D341Med (cell line): ENCODE data around the gene FIBIN.
"Not testable (repeated sequence)": the region's sequence is repeated elsewhere in the genome, so short reads cannot be mapped to it uniquely, and the experiment has no call there.

ENCODE experiments used
- DNase-seq: peaks from one replicate; pipeline ENCODE4 v3.0.0; 2012; ENCODE audit warnings: low spot score

FIBIN gene

GRCh38 chr11:26993965-26994457 is at the start of gene FIBIN:
FIBIN (plus strand) TSS chr11:26994112; CDS start chr11:26994527, 415 bp downstream.
- peak; percentile 19 for DNase-seq

DNA sequence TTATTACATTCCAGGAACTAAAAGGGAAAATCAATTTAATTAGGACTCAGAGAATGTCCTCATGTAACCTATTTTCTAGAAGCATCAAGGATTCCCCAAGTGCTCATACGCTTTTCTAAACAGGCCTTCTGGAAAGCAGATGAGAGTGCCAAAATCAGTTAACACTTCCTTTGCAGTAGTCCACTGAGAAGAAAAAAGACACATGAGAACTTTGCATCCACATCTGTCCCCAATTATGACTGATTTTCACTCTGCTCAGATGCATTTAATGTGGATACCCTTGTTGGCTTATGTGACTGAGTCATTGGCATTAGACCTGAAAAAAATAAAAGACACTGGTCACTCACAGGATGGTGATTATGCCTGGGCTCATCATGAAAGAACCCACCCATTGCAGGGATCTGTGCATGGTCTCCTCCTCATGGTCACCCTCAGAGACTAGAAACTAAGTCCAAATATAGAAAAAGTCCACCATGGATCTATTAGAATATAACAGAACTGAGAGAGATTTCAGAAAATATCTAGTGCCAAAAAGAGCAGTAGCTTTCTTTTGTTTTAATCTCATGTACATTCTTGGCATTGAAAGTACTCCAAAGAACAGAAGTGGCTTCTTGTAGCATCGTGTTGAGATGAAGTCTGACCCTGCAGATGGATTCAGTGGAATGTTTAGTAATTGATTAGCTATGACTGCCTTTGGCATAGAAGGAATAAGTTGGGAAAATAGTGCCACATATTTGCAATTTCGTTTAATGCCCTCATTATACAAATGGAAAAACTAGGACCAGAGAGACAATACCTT is 48.8 kb upstream of the FIBIN start:
- DNase-seq: no peak

DNA sequence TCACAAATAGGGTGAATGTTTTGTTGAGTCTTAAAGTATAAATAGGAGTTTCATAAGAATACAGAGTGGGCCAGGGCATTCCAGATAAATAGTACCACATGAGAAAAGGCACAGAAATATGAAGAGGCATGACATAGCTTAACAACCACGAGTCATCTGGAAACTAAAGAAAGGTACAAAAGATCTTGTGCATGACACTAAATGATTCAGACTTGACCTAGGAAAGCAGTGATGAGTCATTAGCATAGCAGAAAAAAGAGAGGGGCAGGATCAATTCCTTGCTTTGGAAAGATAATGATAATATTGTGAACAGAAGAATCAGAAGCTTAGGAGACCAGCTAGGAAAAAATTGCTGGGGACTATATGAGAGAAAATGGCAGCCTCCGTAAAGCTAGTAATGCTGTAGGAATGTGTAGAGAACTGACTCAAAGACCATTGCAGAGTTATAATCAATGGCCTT is 47.6 kb upstream of the FIBIN start:
- no peak for DNase-seq

GRCh38 chr11:26947379-26947844 is 46.5 kb upstream of the FIBIN start:
- no peak for DNase-seq

GRCh38 chr11:26947904-26948639 is 45.8 kb upstream of the FIBIN start:
- no peak for DNase-seq

- no peak for DNase-seq
Measured at GRCh38 chr11:26948881-26949280, 45.0 kb upstream of the FIBIN start.

DNA sequence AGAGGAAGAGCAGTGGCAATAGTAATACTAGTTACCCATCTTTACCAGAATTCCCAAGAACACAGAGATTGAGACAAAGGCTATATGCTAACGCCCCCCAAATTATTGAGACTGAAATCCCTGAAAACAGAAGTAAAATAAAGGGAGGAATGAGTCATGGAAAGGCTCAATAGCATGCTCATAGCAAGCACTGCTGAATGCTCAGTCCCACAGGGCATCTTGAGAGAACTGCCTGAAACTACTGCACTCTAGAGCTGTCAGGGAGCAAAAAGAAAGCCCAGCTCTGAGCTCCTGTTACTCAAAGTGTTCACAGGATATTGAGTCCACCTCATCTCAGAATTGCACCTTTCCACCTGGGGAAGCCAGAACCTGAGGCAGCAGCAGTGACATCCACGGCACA is 44.1 kb upstream of the FIBIN start:
- DNase-seq: no peak

GRCh38 chr11:26950260-26950719 is 43.6 kb upstream of the FIBIN start:
- DNase-seq: no peak

DNA sequence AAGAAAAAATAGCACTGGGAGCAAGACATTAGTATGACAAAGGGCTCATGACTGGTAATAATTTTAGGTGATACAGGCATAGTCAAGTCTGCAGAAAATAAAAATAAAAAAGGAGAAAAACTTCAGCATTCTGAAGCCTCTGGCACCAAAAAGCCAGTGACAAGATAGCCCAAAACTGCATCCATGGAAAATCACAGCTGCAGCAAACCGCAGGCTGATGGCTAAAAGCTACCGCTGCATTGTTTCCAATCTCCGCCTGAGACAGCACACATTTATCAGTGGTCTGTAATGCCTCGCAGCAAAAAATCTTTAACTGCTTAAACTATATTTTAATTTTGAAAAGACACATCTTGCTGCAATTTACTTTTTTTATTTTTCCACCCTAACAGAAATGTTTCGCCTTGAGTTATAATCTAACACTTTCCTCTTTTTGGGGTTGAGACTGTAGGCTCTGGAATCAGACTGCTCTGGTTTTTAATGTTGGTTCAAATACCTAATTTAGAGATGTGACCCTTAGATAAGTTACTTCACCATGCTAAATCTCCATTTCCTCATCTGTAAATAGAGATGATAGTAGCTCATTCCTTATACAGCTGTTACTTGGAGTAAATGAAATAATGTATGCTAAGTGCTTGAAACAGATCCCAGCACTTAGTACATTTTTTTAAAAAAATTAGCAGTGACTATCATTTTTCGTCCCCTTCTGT is 42.0 kb upstream of the FIBIN start:
- no peak for DNase-seq

- no peak for DNase-seq
Measured at GRCh38 chr11:26953770-26954392, 40.0 kb upstream of the FIBIN start.

GRCh38 chr11:26958005-26958701 is 35.8 kb upstream of the FIBIN start:
- DNase-seq: no peak

DNA sequence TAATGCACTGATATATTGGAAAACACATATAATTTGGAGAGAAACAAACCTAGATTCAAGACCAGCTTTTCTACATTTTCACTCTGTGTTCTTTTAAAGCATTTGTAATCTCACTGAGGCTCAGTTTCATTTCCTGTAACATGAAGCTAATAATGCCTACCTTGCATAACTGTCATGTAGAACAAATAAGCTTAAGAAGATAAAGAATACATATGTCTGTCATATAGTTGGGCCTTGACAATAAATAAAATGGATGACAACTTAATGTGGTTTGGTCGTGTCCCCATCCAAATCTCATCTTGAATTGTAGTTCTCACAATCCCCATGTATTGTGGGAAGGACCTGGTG is 35.2 kb upstream of the FIBIN start:
- DNase-seq: no peak

DNA sequence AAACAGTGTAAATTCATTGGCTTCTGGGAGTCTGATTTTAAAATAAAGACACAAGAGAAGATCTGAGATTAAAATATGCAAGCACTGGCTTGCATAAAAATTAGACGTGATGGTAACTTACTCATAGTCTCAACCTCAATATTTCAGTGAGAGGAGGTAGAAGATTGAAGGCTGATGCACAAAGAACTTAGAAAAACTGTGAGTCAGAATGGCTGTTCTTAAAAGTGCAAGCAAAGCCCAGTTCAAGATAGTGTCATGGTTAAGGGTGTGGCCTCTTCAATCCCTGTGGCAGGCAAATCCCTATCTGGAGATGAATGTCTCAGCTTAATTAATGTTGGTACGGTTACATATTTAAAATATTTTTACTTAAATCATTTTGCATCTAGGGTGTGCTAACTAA is 33.6 kb upstream of the FIBIN start:
- no peak for DNase-seq

- DNase-seq: no peak
Measured at GRCh38 chr11:26963764-26964163, 30.1 kb upstream of the FIBIN start.

DNA sequence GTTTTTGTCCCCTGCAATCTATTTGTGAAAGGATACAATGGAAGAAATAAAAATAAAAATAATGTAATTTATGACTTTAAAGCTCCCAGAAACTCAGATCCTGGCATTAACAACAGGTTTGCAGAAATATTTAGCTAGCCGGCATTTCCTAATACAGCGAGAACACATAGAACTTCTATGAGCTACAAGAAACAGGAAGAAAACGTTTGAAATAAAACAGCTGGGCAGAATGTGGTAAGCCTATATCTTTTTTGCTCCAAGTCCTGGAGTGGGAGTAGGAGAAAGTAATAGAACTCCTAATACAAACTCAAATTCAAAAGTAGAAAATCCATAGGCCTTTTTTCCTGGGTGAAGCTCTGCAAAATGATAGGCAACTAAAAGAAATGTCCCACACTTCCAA is 29.6 kb upstream of the FIBIN start:
- DNase-seq: no peak

GRCh38 chr11:26964847-26965485 is 28.9 kb upstream of the FIBIN start:
- not testable (repeated sequence) for DNase-seq

GRCh38 chr11:26971961-26972360 is 22.0 kb upstream of the FIBIN start:
- DNase-seq: no peak

- no peak for DNase-seq
Measured at GRCh38 chr11:26974069-26974783, 19.7 kb upstream of the FIBIN start.

- DNase-seq: no peak
Measured at GRCh38 chr11:26974996-26975395, 18.9 kb upstream of the FIBIN start.

- DNase-seq: no peak
Measured at GRCh38 chr11:26976389-26976788, 17.5 kb upstream of the FIBIN start.
